ENCODE results near the gene SIT1.

SIT1 gene, protein sequence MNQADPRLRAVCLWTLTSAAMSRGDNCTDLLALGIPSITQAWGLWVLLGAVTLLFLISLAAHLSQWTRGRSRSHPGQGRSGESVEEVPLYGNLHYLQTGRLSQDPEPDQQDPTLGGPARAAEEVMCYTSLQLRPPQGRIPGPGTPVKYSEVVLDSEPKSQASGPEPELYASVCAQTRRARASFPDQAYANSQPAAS

GRCh38 chr9:35650341-35651158, at the start of gene SIT1:
SIT1 (minus strand) TSS chr9:35650931; CDS start chr9:35650853, 78 bp downstream.
- DNase-seq, result no peak

DNA sequence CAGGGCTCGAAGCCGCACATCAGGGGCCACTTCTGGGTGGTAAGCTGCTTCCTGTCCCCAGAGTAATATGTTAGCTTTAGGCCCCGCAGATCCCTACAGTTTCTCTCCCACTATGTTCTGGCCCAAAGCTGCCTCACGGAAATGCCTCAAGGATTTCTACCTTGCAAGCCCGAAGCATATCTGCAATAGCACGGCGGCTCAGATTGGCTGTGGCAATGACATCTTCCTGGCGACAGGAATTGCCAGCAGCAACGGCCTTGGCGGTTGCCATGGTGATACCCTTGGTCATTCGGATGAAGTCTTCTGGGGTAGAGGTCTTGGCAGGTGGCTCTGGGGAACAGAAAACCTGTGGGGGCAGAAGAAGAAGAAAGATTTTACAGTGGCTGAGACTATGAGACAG, 49.3 kb upstream of the SIT1 start:
- DNase-seq, result no peak

- DNase-seq, result no peak
Observed at GRCh38 chr9:35698231-35698630, 47.5 kb upstream of the SIT1 start.

GRCh38 chr9:35697486-35697885, 46.8 kb upstream of the SIT1 start:
- DNase-seq, result no peak

GRCh38 chr9:35696520-35697215, 45.9 kb upstream of the SIT1 start:
- peak in 1 of 2 donors; percentile 38 for DNase-seq

DNA sequence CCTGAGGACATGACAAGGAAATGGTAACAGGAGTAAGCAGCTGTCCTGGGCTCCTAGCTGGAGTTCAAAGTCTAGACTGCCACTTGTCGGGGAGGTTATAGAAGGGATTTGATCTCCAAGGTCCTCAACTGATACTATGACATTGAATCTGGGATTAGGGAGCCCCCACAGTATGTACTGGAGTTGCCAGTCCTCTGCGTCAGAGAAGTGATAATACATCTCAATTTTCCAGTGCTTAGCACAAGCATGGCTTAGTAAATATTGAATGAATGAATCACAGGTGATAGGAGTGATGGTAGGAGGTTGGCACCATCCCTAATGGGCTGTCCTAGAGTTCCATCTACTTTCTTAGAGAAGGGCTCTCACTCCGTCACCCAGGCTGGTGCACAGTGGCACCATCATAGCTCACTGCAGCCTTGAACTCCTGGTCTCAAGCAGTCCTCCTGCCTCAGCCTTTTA, 45.2 kb upstream of the SIT1 start:
- no peak for DNase-seq

DNA sequence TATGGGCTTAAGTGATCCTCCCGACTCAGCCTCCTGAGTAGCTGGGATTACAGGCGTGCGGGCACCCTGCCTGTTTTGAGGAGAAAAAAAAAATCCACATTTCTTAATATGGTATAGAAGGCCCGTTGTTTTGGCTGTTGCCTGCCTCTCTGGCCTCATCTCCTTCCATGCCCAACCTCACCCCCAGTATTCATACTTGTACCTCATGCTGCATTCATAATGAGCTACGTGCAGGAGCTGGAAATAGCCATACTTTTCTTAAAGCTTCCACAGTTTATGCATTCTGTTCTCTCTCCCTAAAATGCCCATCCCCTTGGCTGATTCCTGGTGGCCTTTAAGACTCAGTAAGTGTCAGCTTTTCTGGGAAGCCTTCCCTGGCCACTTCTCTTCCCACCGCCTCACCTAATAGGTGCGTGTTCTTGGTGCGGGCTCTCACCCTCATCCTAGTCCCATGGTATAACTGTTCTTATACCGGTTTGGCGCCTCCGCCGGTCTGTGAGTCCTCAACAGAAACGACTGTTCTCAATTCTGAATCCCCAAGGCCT, 41.1 kb upstream of the SIT1 start:
- no peak for DNase-seq

GRCh38 chr9:35691334-35691650, 40.6 kb upstream of the SIT1 start:
- DNase-seq, result peak; percentile 29 to 30

- DNase-seq, result peak; percentile 20 to 33
Observed at GRCh38 chr9:35690614-35691333, 40.0 kb upstream of the SIT1 start.

GRCh38 chr9:35690294-35690613, 39.5 kb upstream of the SIT1 start:
- DNase-seq, result no peak

GRCh38 chr9:35689542-35690293, 39.0 kb upstream of the SIT1 start, which contains the start of gene TPM2:
TPM2 (minus strand) TSS chr9:35689925; CDS start chr9:35689817, 108 bp downstream.
- no peak for DNase-seq

- peak; percentile 58 to 60 for DNase-seq
Observed at GRCh38 chr9:35688558-35689541, 38.1 kb upstream of the SIT1 start.

DNA sequence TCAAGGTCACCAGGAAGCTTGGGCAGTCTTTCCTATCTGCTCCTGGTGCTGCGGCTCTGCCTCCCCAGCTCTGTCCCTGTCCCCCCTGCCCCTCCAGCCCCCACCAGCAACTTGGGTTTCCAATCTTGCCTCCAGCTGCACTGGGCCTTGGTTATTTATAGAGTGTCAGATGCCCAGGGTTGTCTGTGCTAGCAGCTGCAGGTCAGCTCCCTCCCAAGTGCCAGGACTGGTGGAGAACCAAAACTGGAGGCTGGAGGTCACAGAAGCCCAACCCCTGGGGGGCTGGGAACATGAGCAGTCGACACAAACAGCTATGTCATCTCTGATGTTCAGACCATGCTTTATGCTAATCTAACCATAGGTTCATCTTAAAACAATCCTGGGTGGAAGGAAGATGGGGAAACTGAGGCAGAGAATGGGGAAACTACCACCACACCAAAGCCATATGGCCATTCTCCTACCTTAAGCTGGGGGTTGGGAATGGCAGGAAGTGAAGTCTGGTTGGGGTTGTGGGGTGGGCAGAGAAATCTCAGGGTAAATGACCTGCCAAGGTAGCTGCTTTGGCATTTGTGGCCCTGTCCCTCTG, 37.3 kb upstream of the SIT1 start:
- DNase-seq, result no peak

GRCh38 chr9:35687306-35687705, 36.6 kb upstream of the SIT1 start:
- no peak for DNase-seq

- no peak for DNase-seq
Observed at GRCh38 chr9:35686222-35687203, 35.8 kb upstream of the SIT1 start.

- no peak for DNase-seq
Observed at GRCh38 chr9:35685506-35685905, 34.8 kb upstream of the SIT1 start.

DNA sequence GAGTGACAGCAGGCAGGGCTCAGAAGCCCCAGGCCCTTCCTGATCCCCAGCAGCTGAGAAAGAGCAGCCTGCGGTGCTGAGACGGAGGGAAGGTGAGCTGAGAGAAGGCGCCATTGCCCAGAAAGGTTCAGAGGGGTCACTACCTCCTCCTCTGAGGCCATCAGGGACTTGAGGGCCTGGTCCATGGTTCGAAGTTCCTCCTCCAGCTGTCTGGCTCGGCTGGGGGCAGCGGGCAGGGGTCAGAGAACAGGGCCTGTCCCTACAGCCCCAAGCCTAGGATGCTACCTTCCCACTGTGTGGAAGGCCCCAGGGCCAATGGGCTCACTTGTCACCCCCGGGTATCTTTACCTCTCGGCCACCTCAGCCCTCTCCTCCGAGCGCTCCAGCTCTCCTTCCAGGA, 34.2 kb upstream of the SIT1 start:
- DNase-seq, result no peak

GRCh38 chr9:35683323-35683722, 32.6 kb upstream of the SIT1 start:
- DNase-seq, result no peak
